WTC11 (cell line): ENCODE data around the gene TMEM150A. TPM values are rescaled to one million over a fixed set of nuclear protein-coding genes. Genes with fewer than 3 reads are reported as not detected.

Source experiments
- ATAC-seq: fragments of 200-7000 bp; cut with Tn5 transposase; 2 replicates; pipeline ENCODE4 v1.10.0; 2021; ENCODE audit warnings: mild to moderate bottlenecking, moderate library complexity
- CTCF ChIA-PET: fragments of 300-600 bp; sonication (Branson Sonifier 250); formaldehyde crosslinking; loops from one replicate; lab custom pipeline; 2021; ENCODE audit warnings: antibody characterized with exemption; lab: Charles Lee
- POLR2A ChIA-PET: fragments of 350-600 bp; sonication (Branson Sonifier 250); formaldehyde crosslinking; loops from one replicate; lab custom pipeline; 2021; ENCODE audit warnings: antibody characterized with exemption; lab: Charles Lee
- DNase-seq: peaks from one replicate; pipeline ENCODE4 v3.0.0; 2021; ENCODE audit warnings: low spot score
- H3K27ac Mint-ChIP-seq: 2 replicates; pipeline ENCODE4 v1.8.0; 2021; ENCODE audit warnings: mixed read lengths
- H3K27me3 Mint-ChIP-seq: 2 replicates; pipeline ENCODE4 v1.8.0; 2021; ENCODE audit warnings: low read depth, mild to moderate bottlenecking, moderate library complexity, mixed read lengths
- H3K36me3 Mint-ChIP-seq: 2 replicates; pipeline ENCODE4 v1.8.0; 2021; ENCODE audit warnings: mixed read lengths
- H3K4me1 Mint-ChIP-seq: 2 replicates; pipeline ENCODE4 v1.8.0; 2022; ENCODE audit warnings: mixed read lengths
- H3K4me3 Mint-ChIP-seq: 2 replicates; pipeline ENCODE4 v1.8.0; 2021; ENCODE audit warnings: mild to moderate bottlenecking, moderate library complexity, mixed read lengths
- H3K9me3 Mint-ChIP-seq: 2 replicates; pipeline ENCODE4 v1.8.0; 2021; ENCODE audit warnings: mixed read lengths
- CBFB ChIP-seq: sonication (generic); formaldehyde crosslinking; IDR thresholded peaks from 2 replicates; pipeline ENCODE4 v1.8.1; 2022; ENCODE audit warnings: mild to moderate bottlenecking, low read depth, missing genetic modification reagents
- IRF2 ChIP-seq: sonication (generic); formaldehyde crosslinking; IDR thresholded peaks from 2 replicates; pipeline ENCODE4 v1.8.0; 2022; ENCODE audit warnings: low read depth, missing genetic modification reagents, borderline replicate concordance
- TCF7 ChIP-seq: sonication (generic); formaldehyde crosslinking; IDR thresholded peaks from 2 replicates; pipeline ENCODE4 v1.8.0; 2022; ENCODE audit warnings: mild to moderate bottlenecking, low read depth, missing genetic modification reagents, moderate library complexity
- TEAD4 ChIP-seq: sonication (generic); formaldehyde crosslinking; IDR thresholded peaks from 2 replicates; pipeline ENCODE4 v1.8.0; 2022; ENCODE audit warnings: mild to moderate bottlenecking, missing genetic modification reagents
- total RNA-seq: library from RNA; stranded (reverse); gene quantifications from 3 replicates; pipeline ENCODE4 v1.2.3, GENCODE V29; 2021
- TF ChIP-seq, protein P1 (sequence below): sonication (generic); formaldehyde crosslinking; IDR thresholded peaks from 2 replicates; pipeline ENCODE4 v1.8.0; 2022; ENCODE audit warnings: missing genetic modification reagents
- TF ChIP-seq, protein P2 (sequence below): sonication (generic); formaldehyde crosslinking; IDR thresholded peaks from 2 replicates; pipeline ENCODE4 v1.8.1; 2023; ENCODE audit warnings: mild to moderate bottlenecking, missing genetic modification reagents
- TF ChIP-seq, protein P3 (sequence below): fragments of 250-450 bp; sonication (Bioruptor Pico); conservative IDR thresholded peaks from 2 replicates; pipeline ENCODE4 v1.9.0; 2021; ENCODE audit warnings: mild to moderate bottlenecking

Gene TMEM150A
- total RNA-seq, 1 experiment from 2014 or later = 20.9 TPM

DNA sequence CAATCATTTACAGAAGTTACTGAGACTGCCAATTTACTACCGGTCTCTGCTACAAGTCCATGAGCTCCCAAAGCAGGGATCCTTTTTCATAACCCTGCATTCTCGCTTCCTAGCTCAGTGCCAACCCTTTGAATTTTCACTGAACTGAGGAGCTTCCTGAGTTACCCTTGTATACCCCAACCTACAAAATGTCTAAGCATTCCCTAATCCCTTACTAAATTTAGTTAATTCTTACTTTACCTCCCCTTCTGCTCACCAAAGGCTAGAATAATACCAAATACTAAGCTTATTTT lies 53.9 kb downstream of the TMEM150A start:
- Mint-ChIP-seq H3K4me1 (peaks cover 15% of the 10 kb centered on the region), H3K36me3 (peaks cover 51% of the 10 kb centered on the region), H3K4me3 (no peak overlapping the region)
- TF ChIP-seq, protein P1, sequence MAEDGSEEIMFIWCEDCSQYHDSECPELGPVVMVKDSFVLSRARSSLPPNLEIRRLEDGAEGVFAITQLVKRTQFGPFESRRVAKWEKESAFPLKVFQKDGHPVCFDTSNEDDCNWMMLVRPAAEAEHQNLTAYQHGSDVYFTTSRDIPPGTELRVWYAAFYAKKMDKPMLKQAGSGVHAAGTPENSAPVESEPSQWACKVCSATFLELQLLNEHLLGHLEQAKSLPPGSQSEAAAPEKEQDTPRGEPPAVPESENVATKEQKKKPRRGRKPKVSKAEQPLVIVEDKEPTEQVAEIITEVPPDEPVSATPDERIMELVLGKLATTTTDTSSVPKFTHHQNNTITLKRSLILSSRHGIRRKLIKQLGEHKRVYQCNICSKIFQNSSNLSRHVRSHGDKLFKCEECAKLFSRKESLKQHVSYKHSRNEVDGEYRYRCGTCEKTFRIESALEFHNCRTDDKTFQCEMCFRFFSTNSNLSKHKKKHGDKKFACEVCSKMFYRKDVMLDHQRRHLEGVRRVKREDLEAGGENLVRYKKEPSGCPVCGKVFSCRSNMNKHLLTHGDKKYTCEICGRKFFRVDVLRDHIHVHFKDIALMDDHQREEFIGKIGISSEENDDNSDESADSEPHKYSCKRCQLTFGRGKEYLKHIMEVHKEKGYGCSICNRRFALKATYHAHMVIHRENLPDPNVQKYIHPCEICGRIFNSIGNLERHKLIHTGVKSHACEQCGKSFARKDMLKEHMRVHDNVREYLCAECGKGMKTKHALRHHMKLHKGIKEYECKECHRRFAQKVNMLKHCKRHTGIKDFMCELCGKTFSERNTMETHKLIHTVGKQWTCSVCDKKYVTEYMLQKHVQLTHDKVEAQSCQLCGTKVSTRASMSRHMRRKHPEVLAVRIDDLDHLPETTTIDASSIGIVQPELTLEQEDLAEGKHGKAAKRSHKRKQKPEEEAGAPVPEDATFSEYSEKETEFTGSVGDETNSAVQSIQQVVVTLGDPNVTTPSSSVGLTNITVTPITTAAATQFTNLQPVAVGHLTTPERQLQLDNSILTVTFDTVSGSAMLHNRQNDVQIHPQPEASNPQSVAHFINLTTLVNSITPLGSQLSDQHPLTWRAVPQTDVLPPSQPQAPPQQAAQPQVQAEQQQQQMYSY = no peak
- TF ChIP-seq IRF2 (CRISPR knock-in tag) (no peak), TCF7 (CRISPR knock-in tag) (no peak), TEAD4 (CRISPR knock-in tag) (no peak), CBFB (no peak)
- TF ChIP-seq, protein P2, sequence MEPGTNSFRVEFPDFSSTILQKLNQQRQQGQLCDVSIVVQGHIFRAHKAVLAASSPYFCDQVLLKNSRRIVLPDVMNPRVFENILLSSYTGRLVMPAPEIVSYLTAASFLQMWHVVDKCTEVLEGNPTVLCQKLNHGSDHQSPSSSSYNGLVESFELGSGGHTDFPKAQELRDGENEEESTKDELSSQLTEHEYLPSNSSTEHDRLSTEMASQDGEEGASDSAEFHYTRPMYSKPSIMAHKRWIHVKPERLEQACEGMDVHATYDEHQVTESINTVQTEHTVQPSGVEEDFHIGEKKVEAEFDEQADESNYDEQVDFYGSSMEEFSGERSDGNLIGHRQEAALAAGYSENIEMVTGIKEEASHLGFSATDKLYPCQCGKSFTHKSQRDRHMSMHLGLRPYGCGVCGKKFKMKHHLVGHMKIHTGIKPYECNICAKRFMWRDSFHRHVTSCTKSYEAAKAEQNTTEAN (CRISPR knock-in tag) = no peak
- TF ChIP-seq, protein P3, sequence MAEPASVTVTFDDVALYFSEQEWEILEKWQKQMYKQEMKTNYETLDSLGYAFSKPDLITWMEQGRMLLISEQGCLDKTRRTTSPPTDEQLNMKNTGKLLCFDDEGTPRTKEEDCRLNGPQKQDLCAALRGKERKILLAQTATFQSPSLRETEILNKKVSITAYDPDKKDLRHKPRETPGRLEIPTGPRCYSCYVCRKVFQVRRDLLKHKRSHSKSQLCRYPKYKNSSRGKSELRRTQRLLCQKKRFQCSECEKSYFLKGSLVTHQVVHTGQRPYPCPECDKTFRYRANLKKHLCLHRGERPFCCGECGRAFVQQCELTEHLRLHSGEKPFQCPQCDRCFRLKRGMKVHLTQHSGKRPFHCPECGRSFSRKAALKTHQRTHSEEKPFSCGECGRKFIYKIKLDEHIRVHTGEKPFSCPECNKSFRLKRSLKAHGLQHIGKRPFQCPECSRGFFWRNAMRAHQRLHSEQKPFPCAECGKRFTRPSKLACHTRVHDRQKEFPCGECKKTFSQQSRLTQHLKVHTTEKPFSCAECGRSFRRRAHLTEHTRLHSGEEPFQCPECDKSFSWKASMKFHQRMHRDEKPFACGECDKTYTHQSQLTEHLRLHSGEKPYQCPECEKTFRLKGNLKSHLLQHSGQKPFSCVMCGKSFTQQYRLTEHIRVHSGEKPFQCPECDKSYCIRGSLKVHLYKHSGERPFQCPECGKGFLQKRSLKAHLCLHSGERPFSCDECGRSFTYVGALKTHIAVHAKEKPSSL (CRISPR knock-in tag) = no peak
- TF ChIP-seq, all 79 proteins: peak for 0
- Mint-ChIP-seq H3K27me3 (no peaks in the 10 kb centered on the region), H3K9me3 (no peaks in the 10 kb centered on the region), H3K27ac (no peak overlapping the region)
- CTCF ChIA-PET = interaction anchor here (1.0 to 3.8 kb wide), 2 partner anchors 10 to 128 kb away, joined by 4 to 24 read pairs; partner anchors contain the start of genes MAT2A and SH2D6
- POLR2A ChIA-PET = interaction anchor here (1.4 to 2.2 kb wide), 2 partner anchors 10 to 13 kb away, joined by 5 to 14 read pairs; partner anchors contain the start of genes GGCX and MAT2A
- DNase-seq (no peak), ATAC-seq (no peak)

Other genes with a start within 250 kb of the TMEM150A start
- 18.9 to 24.4 TPM (median 21.6 TPM) in 3 replicates for gene RETSAT, start 248.2 kb downstream of the TMEM150A start, total RNA-seq
- 9.7 to 10.8 TPM (median 10.6 TPM) in 3 replicates for gene ELMOD3, start 247.9 kb downstream of the TMEM150A start, total RNA-seq
- 117 to 139 TPM (median 131 TPM) in 3 replicates for gene CAPG, start 192.3 kb downstream of the TMEM150A start, total RNA-seq
- gene SH2D6, start 184.0 kb downstream of the TMEM150A start, total RNA-seq = 0.50 to 1.2 TPM (median 0.94 TPM) in 3 replicates
- 208 to 222 TPM (median 208 TPM) in 3 replicates for gene MAT2A, start 63.5 kb downstream of the TMEM150A start, total RNA-seq
- 40.9 to 42.9 TPM (median 41.4 TPM) in 3 replicates for gene GGCX, start 41.2 kb downstream of the TMEM150A start, total RNA-seq
- 48.8 to 55.4 TPM (median 52.0 TPM) in 3 replicates for gene VAMP8, start 25.1 kb downstream of the TMEM150A start, total RNA-seq
- gene VAMP5, start 18.3 kb downstream of the TMEM150A start, total RNA-seq = 6.3 to 7.4 TPM (median 7.0 TPM) in 3 replicates
- 95.4 to 108 TPM (median 102 TPM) in 3 replicates for gene RNF181, start 7.0 kb downstream of the TMEM150A start, total RNA-seq
- 63.8 to 69.6 TPM (median 65.0 TPM) in 3 replicates for gene C2orf68, start 9.4 kb upstream of the TMEM150A start, total RNA-seq
- gene USP39, start 13.5 kb upstream of the TMEM150A start, total RNA-seq = 72.4 to 81.6 TPM (median 75.4 TPM) in 3 replicates
- 7.6 to 10.7 TPM (median 9.0 TPM) in 3 replicates for gene SFTPB, start 65.5 kb upstream of the TMEM150A start, total RNA-seq
- gene GNLY, start 91.7 kb upstream of the TMEM150A start, total RNA-seq = 0.44 TPM in 1 of 3 replicates, not detected in the others
- gene ATOH8, start 151.3 kb upstream of the TMEM150A start, total RNA-seq = 0.23 to 0.81 TPM (median 0.57 TPM) in 3 replicates